ENCODE data around the gene PRR20G.

The PRR20G gene

GRCh38 chr3:127261925-127262324 is 25.9 kb downstream of the PRR20G start:
- no peak overlapping the region for H3K4me3 ChIP-seq (ENCODE audit: low read length)
- no peak overlapping the region for H3K27ac ChIP-seq (ENCODE audit: low read length)
- H3K9ac ChIP-seq (ENCODE audit: low read length) = no peak overlapping the region
- H3K9me3 ChIP-seq (ENCODE audit: insufficient read depth, low read length) = no peaks in the 10 kb centered on the region
- no peaks in the 10 kb centered on the region for H3K4me1 ChIP-seq (ENCODE audit: low read length)
- H2AFZ ChIP-seq (ENCODE audit: low read depth, low read length) = no peak overlapping the region
- no peaks in the 10 kb centered on the region; the same call in 1 of the 2 replicates for H3K27me3 ChIP-seq (ENCODE audit: low read depth, low read length)
- no peaks in the 10 kb centered on the region for H3K36me3 ChIP-seq (replicated peaks; ENCODE audit: low read depth, low read length)
- no peak overlapping the region for H3K4me2 ChIP-seq (ENCODE audit: low read length)
- no peaks in the 10 kb centered on the region for H3K79me2 ChIP-seq (ENCODE audit: low read length)
- no peak for TF ChIP-seq EZH2phosphoT487 (IDR thresholded peaks at IDR 0.05; ENCODE audit: low read depth)
- H4K20me1 ChIP-seq (ENCODE audit: insufficient read depth, low read length) = no peaks in the 10 kb centered on the region

DNA sequence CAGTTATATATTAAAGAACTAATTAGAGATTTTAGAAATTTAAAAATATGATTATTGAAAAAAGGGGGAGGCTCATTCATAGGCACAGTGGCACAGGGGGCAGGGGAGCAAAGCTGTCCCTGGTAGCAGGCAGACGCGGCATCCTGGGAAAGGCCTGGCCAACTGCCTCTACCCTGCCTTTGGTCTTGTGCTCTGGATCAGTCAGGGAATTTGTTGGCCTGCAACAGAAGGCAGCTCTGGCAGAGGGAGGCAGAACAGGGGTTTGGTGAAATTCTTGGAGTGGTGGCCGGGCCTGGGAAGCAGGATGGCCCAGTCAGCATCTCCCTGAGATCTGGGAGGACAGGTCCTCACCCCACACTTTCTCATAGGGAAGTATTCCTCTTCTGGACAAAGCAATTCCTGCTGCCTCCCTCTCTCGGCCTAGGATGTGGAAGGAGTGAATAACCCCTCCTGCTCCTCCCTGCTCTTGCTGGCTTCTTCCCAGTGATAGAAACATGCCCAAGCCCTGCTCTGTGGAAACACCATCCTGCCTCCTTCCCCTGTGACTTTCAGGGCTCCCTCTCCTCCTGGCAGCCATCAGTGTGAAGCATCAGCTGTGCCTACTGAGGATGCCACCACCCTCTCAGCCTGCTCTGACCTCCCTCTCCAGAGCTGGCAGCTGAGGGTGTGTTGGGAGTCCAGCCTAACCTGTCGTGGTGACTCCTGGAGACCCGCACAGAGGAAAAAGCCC is 26.9 kb downstream of the PRR20G start:
- no peak for TF ChIP-seq CTCF (IDR thresholded peaks at IDR 0.05; ENCODE audit: low read depth, low read length)
- TF ChIP-seq EZH2phosphoT487 (IDR thresholded peaks at IDR 0.05; ENCODE audit: low read depth) = no peak
- no peaks in the 10 kb centered on the region for H3K79me2 ChIP-seq (ENCODE audit: low read length)
- no peak overlapping the region for H3K9ac ChIP-seq (ENCODE audit: low read length)
- no peak overlapping the region for H3K4me3 ChIP-seq (ENCODE audit: low read length)
- no peaks in the 10 kb centered on the region for H4K20me1 ChIP-seq (ENCODE audit: insufficient read depth, low read length)
- no peaks in the 10 kb centered on the region for H3K36me3 ChIP-seq (replicated peaks; ENCODE audit: low read depth, low read length)
- H3K4me1 ChIP-seq (ENCODE audit: low read length) = no peaks in the 10 kb centered on the region
- no peaks in the 10 kb centered on the region for H3K9me3 ChIP-seq (ENCODE audit: insufficient read depth, low read length)
- no peak overlapping the region for H2AFZ ChIP-seq (ENCODE audit: low read depth, low read length)
- no peak overlapping the region for H3K4me2 ChIP-seq (ENCODE audit: low read length)
- H3K27ac ChIP-seq (ENCODE audit: low read length) = no peak overlapping the region
- H3K27me3 ChIP-seq (ENCODE audit: low read depth, low read length) = no peaks in the 10 kb centered on the region

- Histone ChIP-seq H3K27ac (ENCODE audit: low read length) (no peak overlapping the region), H3K9ac (ENCODE audit: low read length) (no peak overlapping the region), H3K27me3 (ENCODE audit: low read depth, low read length) (no peaks in the 10 kb centered on the region), H4K20me1 (ENCODE audit: insufficient read depth, low read length) (no peaks in the 10 kb centered on the region), H3K9me3 (ENCODE audit: insufficient read depth, low read length) (no peaks in the 10 kb centered on the region), H3K4me2 (ENCODE audit: low read length) (no peak overlapping the region), H3K4me1 (ENCODE audit: low read length) (no peaks in the 10 kb centered on the region), H2AFZ (ENCODE audit: low read depth, low read length) (no peak overlapping the region), H3K36me3 (replicated peaks; ENCODE audit: low read depth, low read length) (no peaks in the 10 kb centered on the region), H3K4me3 (ENCODE audit: low read length) (no peak overlapping the region), H3K79me2 (ENCODE audit: low read length) (no peaks in the 10 kb centered on the region)
- no peak for TF ChIP-seq CTCF (IDR thresholded peaks at IDR 0.05; ENCODE audit: low read depth, low read length)
- no peak for TF ChIP-seq EZH2phosphoT487 (IDR thresholded peaks at IDR 0.05; ENCODE audit: low read depth)
Observed at GRCh38 chr3:127260416-127260815, 27.4 kb downstream of the PRR20G start.

GRCh38 chr3:127259882-127260281 is 28.0 kb downstream of the PRR20G start:
- H3K27ac ChIP-seq (ENCODE audit: low read length) = no peak overlapping the region
- no peak overlapping the region for H2AFZ ChIP-seq (ENCODE audit: low read depth, low read length)
- H3K36me3 ChIP-seq (replicated peaks; ENCODE audit: low read depth, low read length) = no peaks in the 10 kb centered on the region
- H3K4me3 ChIP-seq (ENCODE audit: low read length) = no peak overlapping the region
- H3K79me2 ChIP-seq (ENCODE audit: low read length) = no peaks in the 10 kb centered on the region
- no peaks in the 10 kb centered on the region for H3K27me3 ChIP-seq (ENCODE audit: low read depth, low read length)
- H4K20me1 ChIP-seq (ENCODE audit: insufficient read depth, low read length) = no peaks in the 10 kb centered on the region
- H3K4me1 ChIP-seq (ENCODE audit: low read length) = no peaks in the 10 kb centered on the region
- TF ChIP-seq CTCF (IDR thresholded peaks at IDR 0.05; ENCODE audit: low read depth, low read length) = no peak
- no peak for TF ChIP-seq EZH2phosphoT487 (IDR thresholded peaks at IDR 0.05; ENCODE audit: low read depth)
- H3K9me3 ChIP-seq (ENCODE audit: insufficient read depth, low read length) = no peaks in the 10 kb centered on the region
- H3K4me2 ChIP-seq (ENCODE audit: low read length) = no peak overlapping the region
- H3K9ac ChIP-seq (ENCODE audit: low read length) = no peak overlapping the region

Data from OCI-LY3 (cell line).